ENCODE data around the gene AMIGO1.

The AMIGO1 gene

GRCh38 chr1:109502364-109502851 lies 7.1 kb downstream of the AMIGO1 start:
- DNase-seq (ENCODE audit: low read depth) = no peak

- no peak for DNase-seq (ENCODE audit: low read depth)
Measured at GRCh38 chr1:109501644-109502363, 7.7 kb downstream of the AMIGO1 start.

GRCh38 chr1:109500941-109501381 lies 8.6 kb downstream of the AMIGO1 start:
- no peak for DNase-seq (ENCODE audit: low read depth)

- peak; percentile 36 for DNase-seq (ENCODE audit: low read depth)
Measured at GRCh38 chr1:109499661-109500536, 9.6 kb downstream of the AMIGO1 start.

- DNase-seq (ENCODE audit: low read depth) = no peak
Measured at GRCh38 chr1:109499081-109499480, 10.4 kb downstream of the AMIGO1 start.

- no peak for DNase-seq (ENCODE audit: low read depth)
Measured at GRCh38 chr1:109498161-109498801, 11.2 kb downstream of the AMIGO1 start.

GRCh38 chr1:109497449-109498160 lies 11.9 kb downstream of the AMIGO1 start:
- no peak for DNase-seq (ENCODE audit: low read depth)

GRCh38 chr1:109495738-109496137 lies 13.8 kb downstream of the AMIGO1 start:
- DNase-seq (ENCODE audit: low read depth) = no peak

- DNase-seq (ENCODE audit: low read depth) = peak; percentile 87
Measured at GRCh38 chr1:109493805-109494539, 15.6 kb downstream of the AMIGO1 start, which contains the start of gene CYB561D1. Gene CYB561D1 (plus strand): TSS chr1:109494094. CDS start chr1:109494140, 46 bp downstream.

- no peak for DNase-seq (ENCODE audit: low read depth)
Measured at GRCh38 chr1:109493227-109493626, 16.3 kb downstream of the AMIGO1 start.

GRCh38 chr1:109492779-109493178 lies 16.7 kb downstream of the AMIGO1 start:
- no peak for DNase-seq (ENCODE audit: low read depth)

- DNase-seq (ENCODE audit: low read depth) = no peak
Measured at GRCh38 chr1:109491372-109491771, 18.2 kb downstream of the AMIGO1 start.

- no peak for DNase-seq (ENCODE audit: low read depth)
Measured at GRCh38 chr1:109490934-109491302, 18.6 kb downstream of the AMIGO1 start.

- peak; percentile 54 for DNase-seq (ENCODE audit: low read depth)
Measured at GRCh38 chr1:109490029-109490933, 19.2 kb downstream of the AMIGO1 start.

GRCh38 chr1:109488696-109489095 lies 20.8 kb downstream of the AMIGO1 start:
- no peak for DNase-seq (ENCODE audit: low read depth)

- no peak for DNase-seq (ENCODE audit: low read depth)
Measured at GRCh38 chr1:109488201-109488600, 21.3 kb downstream of the AMIGO1 start.

GRCh38 chr1:109487261-109487660 lies 22.3 kb downstream of the AMIGO1 start:
- DNase-seq (ENCODE audit: low read depth) = no peak

GRCh38 chr1:109485001-109485400 lies 24.5 kb downstream of the AMIGO1 start:
- no peak for DNase-seq (ENCODE audit: low read depth)

- DNase-seq (ENCODE audit: low read depth) = no peak
Measured at GRCh38 chr1:109484519-109484975, 25.0 kb downstream of the AMIGO1 start.
